H1 (cell line): ENCODE measurements around the gene EHD4. TPM values are rescaled to one million over a fixed set of nuclear protein-coding genes. Genes with fewer than 3 reads are reported as not detected.

Experiments
- CTCF ChIA-PET: fragments of 300-600 bp; sonication (Branson Sonifier 250); formaldehyde crosslinking; loops from one replicate; lab custom pipeline; 2021; ENCODE audit not compliant: partially characterized antibody; lab: Charles Lee
- POLR2A ChIA-PET: fragments of 300-600 bp; sonication (Branson Sonifier 250); formaldehyde crosslinking; loops from one replicate; lab custom pipeline; 2021; ENCODE audit warnings: inconsistent platforms; ENCODE audit not compliant: partially characterized antibody; lab: Charles Lee
- DNase-seq, 2 experiments: peaks; one replicate each; pipeline versions ENCODE4 v3.0.0 to v3.0.0-alpha.2; 2010 to 2022; ENCODE audit warnings: low spot score in 2 of 2, low read depth in 1 of 2, mixed read lengths in 1 of 2
- FAIRE-seq: peaks from 2 replicates; lab custom pipeline; 2011; peaks lifted over from hg19 to GRCh38; lab: Jason Lieb, UNC
- H2AFZ ChIP-seq: 2 replicates; pipeline ENCODE4 v1.8.1; 2012; ENCODE audit warnings: low read length, inconsistent platforms
- H2AK5ac ChIP-seq: 2 replicates; pipeline ENCODE4 v1.6.1; 2013; ENCODE audit warnings: low read depth, low read length
- H2BK120ac ChIP-seq: replicated peaks from 2 replicates; pipeline ENCODE3; 2013; ENCODE audit warnings: low read depth, low read length, inconsistent platforms
- H2BK12ac ChIP-seq: 2 replicates; pipeline ENCODE4 v1.6.1; 2013; ENCODE audit warnings: low read depth, low read length
- H2BK15ac ChIP-seq: 2 replicates; pipeline ENCODE4 v1.6.1; 2013; ENCODE audit warnings: low read length
- H2BK20ac ChIP-seq: 2 replicates; pipeline ENCODE4 v1.6.1; 2013; ENCODE audit warnings: low read length
- H2BK5ac ChIP-seq: 2 replicates; pipeline ENCODE4 v1.6.1; 2013; ENCODE audit warnings: low read depth, low read length
- H3K14ac ChIP-seq: 2 replicates; pipeline ENCODE4 v1.6.1; 2013; ENCODE audit warnings: inconsistent platforms; ENCODE audit not compliant: insufficient read length
- H3K18ac ChIP-seq: 2 replicates; pipeline ENCODE4 v1.6.1; 2013; ENCODE audit warnings: low read length; ENCODE audit errors: extremely low read depth
- H3K23ac ChIP-seq: 2 replicates; pipeline ENCODE4 v1.6.1; 2013; ENCODE audit warnings: inconsistent platforms; ENCODE audit not compliant: insufficient read length
- H3K23me2 ChIP-seq: 2 replicates; pipeline ENCODE4 v1.6.1; 2013; ENCODE audit warnings: low read depth, low read length
- H3K27ac ChIP-seq: 2 replicates; pipeline ENCODE4 v1.6.1; 2011; ENCODE audit warnings: low read depth, low read length, inconsistent platforms
- H3K27me3 ChIP-seq, 4 experiments: replicated peaks in 1 of 4; 1 replicate in 1 of 4; 2 replicates in 3 of 4; pipeline versions ENCODE4 v1.6.1 to v1.8.1; 2011 to 2013; ENCODE audit warnings: low read length in 3 of 4, mild to moderate bottlenecking in 3 of 4, inconsistent platforms in 2 of 4, mixed read lengths in 2 of 4, moderate library complexity in 1 of 4; ENCODE audit not compliant: control insufficient read depth in 3 of 4, insufficient read depth in 3 of 4; ENCODE audit errors: extremely low read depth in 1 of 4
- H3K36me3 ChIP-seq, 4 experiments: 2 replicates each; pipeline versions ENCODE4 v1.6.1 to v1.8.1; 2011 to 2013; ENCODE audit warnings: mild to moderate bottlenecking in 4 of 4, low read length in 3 of 4, moderate library complexity in 2 of 4, control low read depth in 1 of 4, inconsistent platforms in 1 of 4; ENCODE audit not compliant: insufficient read depth in 4 of 4, control insufficient read depth in 2 of 4
- H3K4ac ChIP-seq: replicated peaks from 2 replicates; pipeline ENCODE3; 2013; ENCODE audit warnings: low read length, low read depth, mixed read lengths, inconsistent platforms; ENCODE audit not compliant: insufficient read length
- H3K4me1 ChIP-seq, 4 experiments: replicated peaks in 1 of 4; 1 replicate in 1 of 4; 2 replicates in 3 of 4; pipeline versions ENCODE4 v1.6.1 to v1.8.1; 2011 to 2013; ENCODE audit warnings: low read length in 3 of 4, inconsistent platforms in 2 of 4, mixed read lengths in 1 of 4; ENCODE audit not compliant: insufficient read depth in 4 of 4, control insufficient read depth in 3 of 4
- H3K4me2 ChIP-seq, 2 experiments: 2 replicates each; pipeline versions ENCODE4 v1.6.1 to v1.8.1; 2011 to 2013; ENCODE audit warnings: low read depth in 2 of 2, low read length in 2 of 2, control low read depth in 1 of 2, inconsistent platforms in 1 of 2, mild to moderate bottlenecking in 1 of 2; ENCODE audit not compliant: insufficient read depth in 1 of 2
- H3K4me3 ChIP-seq, 4 experiments: fragments of 200-600, 300-600 bp in 1 of 4; sonication (generic), shearing (Covaris generic), sonication (Bioruptor Twin) in 1 of 4; 2 replicates each; pipeline versions ENCODE4 v1.5.1 to v1.8.1; 2011 to 2016; ENCODE audit warnings: low read length in 4 of 4, low read depth in 3 of 4, control low read depth in 2 of 4, inconsistent platforms in 2 of 4, mild to moderate bottlenecking in 2 of 4, mixed read lengths in 1 of 4, moderate library complexity in 1 of 4; ENCODE audit not compliant: insufficient read depth in 2 of 4; ENCODE audit errors: extremely low read depth in 1 of 4
- H3K56ac ChIP-seq: replicated peaks from 2 replicates; pipeline ENCODE3; 2013; ENCODE audit warnings: low read depth, mild to moderate bottlenecking, mixed read lengths, low read length, inconsistent platforms; ENCODE audit not compliant: insufficient read length
- H3K79me1 ChIP-seq: 2 replicates; pipeline ENCODE4 v1.6.1; 2013; ENCODE audit warnings: low read depth, low read length, control low read depth
- H3K79me2 ChIP-seq, 2 experiments: 2 replicates each; pipeline versions ENCODE4 v1.6.1 to v1.8.1; 2012 to 2013; ENCODE audit warnings: low read length in 2 of 2, mild to moderate bottlenecking in 2 of 2, inconsistent platforms in 1 of 2; ENCODE audit not compliant: insufficient read depth in 2 of 2, control insufficient read depth in 1 of 2
- H3K9ac ChIP-seq, 4 experiments: replicated peaks in 1 of 4; 1 replicate in 1 of 4; 2 replicates in 3 of 4; pipeline versions ENCODE4 v1.6.1 to v1.8.1; 2011 to 2013; ENCODE audit warnings: low read depth in 3 of 4, low read length in 3 of 4, control low read depth in 2 of 4, mild to moderate bottlenecking in 2 of 4, moderate library complexity in 2 of 4, inconsistent platforms in 1 of 4; ENCODE audit errors: extremely low read depth in 1 of 4
- H3K9me3 ChIP-seq, 2 experiments: 2 replicates each; pipeline versions ENCODE4 v1.6.1 to v1.8.1; 2012 to 2013; ENCODE audit warnings: mild to moderate bottlenecking in 2 of 2, moderate library complexity in 2 of 2, control low read depth in 1 of 2, inconsistent platforms in 1 of 2, low read depth in 1 of 2, low read length in 1 of 2, mixed read lengths in 1 of 2; ENCODE audit not compliant: insufficient read depth in 2 of 2
- H4K20me1 ChIP-seq, 2 experiments: replicated peaks in 1 of 2; 2 replicates each; pipeline versions ENCODE3 to v1.8.1; 2011 to 2013; ENCODE audit warnings: inconsistent platforms in 2 of 2, low read length in 2 of 2, mild to moderate bottlenecking in 1 of 2; ENCODE audit not compliant: insufficient read depth in 2 of 2, control insufficient read depth in 1 of 2
- H4K5ac ChIP-seq: 2 replicates; pipeline ENCODE4 v1.6.1; 2013; ENCODE audit warnings: low read length, low read depth, mixed read lengths, inconsistent platforms; ENCODE audit not compliant: insufficient read length
- H4K8ac ChIP-seq: 2 replicates; pipeline ENCODE4 v1.8.0; 2013; ENCODE audit warnings: mild to moderate bottlenecking, moderate library complexity, low read length, inconsistent platforms; ENCODE audit not compliant: insufficient read depth; ENCODE audit errors: extremely low read depth
- H4K91ac ChIP-seq: replicated peaks from 2 replicates; pipeline ENCODE3; 2013; ENCODE audit warnings: low read length, mixed read lengths, inconsistent platforms; ENCODE audit not compliant: insufficient read length
- CBX5 ChIP-seq: fragments of 300-800, 300-1000 bp; sonication (generic); IDR thresholded peaks from 2 replicates; pipeline ENCODE4 v1.7.1; 2016; ENCODE audit warnings: antibody characterized with exemption, low read length, low read depth
- SAP30 ChIP-seq: fragments of 300-600 bp; sonication (generic); IDR thresholded peaks from 2 replicates; pipeline ENCODE4 v1.7.1; 2012; ENCODE audit warnings: low read length, moderate library complexity, mild to moderate bottlenecking, inconsistent platforms; ENCODE audit not compliant: insufficient read depth, insufficient replicate concordance
- SP1 ChIP-seq: IDR thresholded peaks from 2 replicates; pipeline ENCODE4 v1.6.1; 2011; ENCODE audit warnings: low read depth, low read length
- TBP ChIP-seq: IDR thresholded peaks from 2 replicates; pipeline ENCODE4 v1.6.1; 2011; ENCODE audit warnings: low read depth, low read length, improper control_type of control experiment
- WGBS, 2 experiments: shearing (Covaris generic) in 1 of 2; methylation state at CpG; one replicate each; pipeline versions ENCODE4 v1.1.6 to v1.1.7; 2013 to 2015; ENCODE audit warnings: low lambda C conversion rate in 2 of 2, mixed read lengths in 2 of 2, inconsistent platforms in 1 of 2, low coverage in 1 of 2, missing lambda C conversion rate in 1 of 2; ENCODE audit not compliant: insufficient replicate concordance in 2 of 2, insufficient coverage in 1 of 2, insufficient read length in 1 of 2; ENCODE audit errors: extremely low coverage in 1 of 2, missing lambda C conversion rate in 1 of 2; 5-methylcytosine and 5-hydroxymethylcytosine counted together
- polyA plus RNA-seq, 7 experiments: library from polyadenylated mRNA; depleted of rRNA in 3 of 7; stranded (reverse) in 5 of 7; unstranded in 2 of 7; fragments of >200 nt in 5 of 7; fragments of 200-250 nt in 2 of 7; gene quantifications; 1 replicate in 5 of 7; 2 replicates in 1 of 7; 4 replicates in 1 of 7; pipeline versions ENCODE4 v1.2.1 to v1.2.3, GENCODE V29; 2011 to 2013; ENCODE audit warnings: missing spikeins in 2 of 7, mixed read lengths in 2 of 7
- total RNA-seq: library from RNA; stranded (reverse); fragmentation: NEBNext Ultra II Directional; extraction: Animal tissue kit (Norgen Biotek cat#: 25700); gene quantifications from 2 replicates; pipeline ENCODE4 v1.2.1, GENCODE V29; 2021

The EHD4 gene
- total and polyA plus RNA-seq, 2 of the 8 experiments (the other 6 are each of a cell fraction or from before 2014, with no cell fraction given) = 17.5 to 24.5 TPM

DNA sequence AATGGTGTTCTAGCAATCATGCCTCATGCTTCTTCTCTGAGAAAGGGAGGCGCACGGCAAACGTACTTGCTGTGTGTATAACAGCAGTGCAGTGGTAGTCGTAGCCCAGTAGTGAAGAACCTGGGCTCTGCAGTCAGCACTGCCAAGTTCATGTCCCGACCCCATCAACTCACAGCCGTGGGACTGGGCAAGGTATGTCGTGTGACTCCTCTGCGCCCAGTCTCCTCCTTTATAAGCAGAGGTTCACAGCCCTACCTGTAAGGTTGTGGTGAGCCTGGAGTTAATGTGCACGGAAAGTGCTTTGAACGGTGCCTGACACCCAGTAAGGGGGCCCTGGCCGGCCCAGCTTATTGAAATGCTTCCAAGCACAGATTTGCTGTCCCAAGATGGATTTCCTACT lies 26.6 kb downstream of the EHD4 start:
- peaks cover 0 to 5% (median 2%) of the 10 kb centered on the region in 4 experiments; a peak in 4 of 8 replicates for H3K36me3 ChIP-seq
- H3K79me1 ChIP-seq = peaks cover 2% of the 10 kb centered on the region
- no peak overlapping the region for H3K18ac ChIP-seq
- H3K56ac ChIP-seq = no peak overlapping the region
- POLR2A ChIA-PET = interaction anchor here (1.1 kb wide), 1 partner anchor 11 kb away, joined by 3 read pairs; no protein-coding TSS in a partner anchor
- 93% methylated on average over 11 of the region's 11 CpGs; no CpG with 5 or more reads in 1 of the 2 experiments for WGBS, 2 experiments
- no peak overlapping the region for H2BK12ac ChIP-seq
- H3K9ac ChIP-seq = no peak overlapping the region
- H3K4me3 ChIP-seq = no peak overlapping the region
- H2BK20ac ChIP-seq = no peak overlapping the region
- H3K4me2 ChIP-seq = no peak overlapping the region
- H3K27me3 ChIP-seq = no peaks in the 10 kb centered on the region
- no peak overlapping the region for H2BK15ac ChIP-seq
- no peak overlapping the region for H3K4ac ChIP-seq
- H3K79me2 ChIP-seq = peaks cover 0 to 4% of the 10 kb centered on the region in 2 experiments; a peak in 1 of 4 replicates
- no peak overlapping the region for H4K8ac ChIP-seq
- no peak overlapping the region for H3K23ac ChIP-seq
- no peak for FAIRE-seq
- H3K14ac ChIP-seq = no peak overlapping the region
- H4K20me1 ChIP-seq = peaks cover 1 to 14% of the 10 kb centered on the region in 2 experiments
- no peak overlapping the region for H2BK5ac ChIP-seq
- H3K4me1 ChIP-seq = peaks cover 2 to 4% (median 3%) of the 10 kb centered on the region in 4 experiments; a peak in 3 of 7 replicates
- no peak for TF ChIP-seq SAP30
- no peak for TF ChIP-seq SP1
- TF ChIP-seq CBX5 = no peak
- TF ChIP-seq TBP = no peak
- no peak overlapping the region for H4K5ac ChIP-seq
- H2AFZ ChIP-seq = no peak overlapping the region
- CTCF ChIA-PET = interaction anchor here (1.5 kb wide), 1 partner anchor 10 kb away, joined by 4 read pairs; no protein-coding TSS in a partner anchor
- no peak for DNase-seq
- no peaks in the 10 kb centered on the region for H3K9me3 ChIP-seq
- H2AK5ac ChIP-seq = no peak overlapping the region
- H2BK120ac ChIP-seq = no peak overlapping the region
- no peak overlapping the region for H3K27ac ChIP-seq
- no peaks in the 10 kb centered on the region for H3K23me2 ChIP-seq
- no peak overlapping the region for H4K91ac ChIP-seq
